Liver (tissue), 3 donors: ENCODE data around the gene CDH6.

Experiments
- ATF3 ChIP-seq: IDR thresholded peaks from 2 replicates; pipeline ENCODE4 v1.6.1; 2016; ENCODE audit warnings: antibody characterized with exemption
- CTCF ChIP-seq: fragments of 150-350 bp; IDR thresholded peaks from 2 replicates; pipeline ENCODE4 v1.5.1; 2017; ENCODE audit warnings: improper control_type of control experiment, low read depth, low read length; ENCODE audit not compliant: missing input control
- FOXA2 ChIP-seq: IDR thresholded peaks from 2 replicates; pipeline ENCODE4 v1.6.1; 2016; ENCODE audit warnings: antibody characterized with exemption
- GABPA ChIP-seq, 2 donors: IDR thresholded peaks in 1 of 2; conservative IDR thresholded peaks in 1 of 2; 2 replicates each; pipeline ENCODE4 v1.6.1; 2016; ENCODE audit warnings: antibody characterized with exemption in 2 of 2, mild to moderate bottlenecking in 1 of 2, moderate library complexity in 1 of 2
- MAX ChIP-seq: IDR thresholded peaks from 2 replicates; pipeline ENCODE4 v1.6.1; 2016; ENCODE audit warnings: antibody characterized with exemption
- RAD21 ChIP-seq, 2 donors: IDR thresholded peaks; 2 replicates each; pipeline ENCODE4 v1.6.1; 2016; ENCODE audit warnings: antibody characterized with exemption in 2 of 2, mild to moderate bottlenecking in 2 of 2
- REST ChIP-seq: IDR thresholded peaks from 2 replicates; pipeline ENCODE4 v1.6.1; 2016; ENCODE audit warnings: antibody characterized with exemption, mild to moderate bottlenecking
- SP1 ChIP-seq: IDR thresholded peaks from 2 replicates; pipeline ENCODE4 v1.6.1; 2018; ENCODE audit warnings: antibody characterized with exemption, mild to moderate bottlenecking
- TAF1 ChIP-seq: conservative IDR thresholded peaks from 2 replicates; pipeline ENCODE4 v1.6.1; 2016; ENCODE audit warnings: antibody characterized with exemption, mild to moderate bottlenecking
- YY1 ChIP-seq: IDR thresholded peaks from 2 replicates; pipeline ENCODE4 v1.6.1; 2016; ENCODE audit warnings: antibody characterized with exemption, mild to moderate bottlenecking
- donor health status: healthy.
- donor health status: healthy.

- no peak for TF ChIP-seq MAX
- TF ChIP-seq YY1 = no peak
- TF ChIP-seq GABPA (IDR thresholded peaks at IDR 0.05 in 1 of 2, conservative IDR thresholded peaks at IDR 0.05 in 1 of 2) = no peak
- no peak for TF ChIP-seq CTCF
- TF ChIP-seq REST = no peak
- TF ChIP-seq FOXA2 = no peak
- no peak for TF ChIP-seq ATF3
- TF ChIP-seq SP1 = no peak
- no peak for TF ChIP-seq RAD21 (IDR thresholded peaks at IDR 0.05)
- no peak for TF ChIP-seq TAF1
These were observed 156.9 kb downstream of the CDH6 start for GRCh38 chr5:31350395-31350794.
